ENCODE results near the gene C17orf113. TPM values are rescaled to one million over a fixed set of nuclear protein-coding genes. Genes with fewer than 3 reads are reported as not detected.

Gene C17orf113
- total and polyA plus RNA-seq, 12 donors, result 0.14 to 1.1 (median 0.60) TPM

DNA sequence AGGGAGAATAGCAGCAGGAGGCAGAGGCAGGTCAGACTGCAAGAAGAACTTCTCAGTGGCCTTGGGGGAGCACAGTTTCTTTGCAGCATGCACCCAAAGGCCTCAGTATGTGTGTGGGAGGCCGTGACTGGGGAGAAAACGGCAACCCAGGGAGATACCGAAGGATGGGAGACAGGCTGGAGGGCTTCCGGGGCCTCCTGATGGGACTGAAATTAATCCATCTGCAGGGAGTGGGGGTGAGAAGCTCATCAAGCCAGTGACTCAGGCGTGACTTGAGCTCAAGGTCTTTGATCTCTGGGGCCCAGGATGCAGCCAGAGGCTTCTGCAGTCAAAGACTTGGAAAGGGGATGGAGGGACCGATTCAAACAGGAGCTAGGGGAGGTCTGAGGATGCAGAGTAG lies 5.1 kb upstream of the C17orf113 start:
- WGBS, 4 donors, result 23 to 32% (median 26%) methylated on average over 6 of the region's 6 CpGs
- Histone ChIP-seq H3K27me3 (no peaks in the 10 kb centered on the region), H3K4me1 (replicated peaks in 1 of 2) (no peaks in the 10 kb centered on the region), H3K4me3 (no peak overlapping the region), H3K36me3 (replicated peaks in 1 of 2) (no peaks in the 10 kb centered on the region), H3K27ac (no peak overlapping the region), H3K9me3 (replicated peaks in 1 of 3) (no peaks in the 10 kb centered on the region)
- intact Hi-C loops (cut with DNase I), result no loop called here
- TF ChIP-seq POLR2A (IDR thresholded peaks at IDR 0.05), result no peak
- TF ChIP-seq, protein P1, sequence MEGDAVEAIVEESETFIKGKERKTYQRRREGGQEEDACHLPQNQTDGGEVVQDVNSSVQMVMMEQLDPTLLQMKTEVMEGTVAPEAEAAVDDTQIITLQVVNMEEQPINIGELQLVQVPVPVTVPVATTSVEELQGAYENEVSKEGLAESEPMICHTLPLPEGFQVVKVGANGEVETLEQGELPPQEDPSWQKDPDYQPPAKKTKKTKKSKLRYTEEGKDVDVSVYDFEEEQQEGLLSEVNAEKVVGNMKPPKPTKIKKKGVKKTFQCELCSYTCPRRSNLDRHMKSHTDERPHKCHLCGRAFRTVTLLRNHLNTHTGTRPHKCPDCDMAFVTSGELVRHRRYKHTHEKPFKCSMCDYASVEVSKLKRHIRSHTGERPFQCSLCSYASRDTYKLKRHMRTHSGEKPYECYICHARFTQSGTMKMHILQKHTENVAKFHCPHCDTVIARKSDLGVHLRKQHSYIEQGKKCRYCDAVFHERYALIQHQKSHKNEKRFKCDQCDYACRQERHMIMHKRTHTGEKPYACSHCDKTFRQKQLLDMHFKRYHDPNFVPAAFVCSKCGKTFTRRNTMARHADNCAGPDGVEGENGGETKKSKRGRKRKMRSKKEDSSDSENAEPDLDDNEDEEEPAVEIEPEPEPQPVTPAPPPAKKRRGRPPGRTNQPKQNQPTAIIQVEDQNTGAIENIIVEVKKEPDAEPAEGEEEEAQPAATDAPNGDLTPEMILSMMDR (IDR thresholded peaks at IDR 0.05), result no peak
- DNase-seq, result peak in 5 of 7 donors; percentile 38 to 66 (median 54)

GRCh38 chr17:42055027-42055426 lies 4.6 kb upstream of the C17orf113 start:
- no peak for DNase-seq
- Histone ChIP-seq H3K4me3 (no peak overlapping the region), H3K9me3 (replicated peaks in 1 of 3) (no peaks in the 10 kb centered on the region), H3K27ac (no peak overlapping the region), H3K4me1 (replicated peaks in 1 of 2) (peaks cover 0 to 2% of the 10 kb centered on the region in 2 donors), H3K27me3 (no peaks in the 10 kb centered on the region), H3K36me3 (replicated peaks in 1 of 2) (no peaks in the 10 kb centered on the region)
- WGBS, 4 donors, result 26 to 57% (median 44%) methylated on average over 3 of the region's 3 CpGs
- TF ChIP-seq POLR2A (IDR thresholded peaks at IDR 0.05), result no peak
- TF ChIP-seq, protein P1 (IDR thresholded peaks at IDR 0.05), result no peak
- intact Hi-C loops (cut with DNase I), result no loop called here

DNA sequence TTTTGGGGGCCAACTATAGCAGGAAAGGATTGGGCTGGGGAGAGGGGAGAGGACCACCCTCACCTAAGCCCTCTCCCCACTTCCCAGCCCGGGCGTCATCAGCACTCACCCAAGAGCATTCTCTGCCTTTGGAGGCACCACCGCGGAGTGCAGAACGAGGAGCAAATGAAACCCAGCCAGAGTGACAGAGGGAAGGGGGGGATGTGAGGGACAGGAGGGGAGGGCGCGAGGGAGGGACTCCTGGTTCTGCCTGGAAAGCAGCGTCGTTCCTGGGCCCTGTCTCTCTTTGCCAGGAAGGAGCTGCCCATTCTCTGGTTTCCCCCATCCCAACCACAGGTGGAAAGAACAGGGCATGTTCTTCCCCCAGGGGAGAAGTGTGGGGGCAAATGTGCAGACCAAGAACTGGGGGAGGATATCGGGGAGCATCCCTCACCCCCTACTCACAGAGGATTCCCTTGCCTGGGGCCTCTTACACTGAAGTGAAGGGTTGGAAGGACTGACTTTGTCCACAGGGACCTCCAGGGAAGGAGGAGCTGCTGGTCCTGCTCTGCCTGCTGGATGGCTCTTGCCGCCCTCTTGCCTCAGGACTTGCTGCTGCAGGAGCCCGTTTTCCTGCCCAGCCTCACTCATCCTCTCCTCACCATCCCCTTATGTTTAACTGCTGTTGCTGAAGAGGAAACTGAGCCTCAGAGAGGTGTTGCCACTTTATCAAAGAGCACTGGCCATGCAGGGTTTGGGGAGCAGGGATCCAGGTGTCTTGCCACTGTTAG lies 3.5 kb upstream of the C17orf113 start:
- H3K27ac ChIP-seq, result no peak overlapping the region
- DNase-seq, result no peak
- TF ChIP-seq POLR2A (IDR thresholded peaks at IDR 0.05), result no peak
- TF ChIP-seq, protein P1 (IDR thresholded peaks at IDR 0.05), result no peak
- intact Hi-C loops (cut with DNase I), result no loop called here
- H3K36me3 ChIP-seq (replicated peaks in 1 of 2), result no peaks in the 10 kb centered on the region
- no peaks in the 10 kb centered on the region for H3K27me3 ChIP-seq
- H3K4me1 ChIP-seq (replicated peaks in 1 of 2), result peaks cover 0 to 6% of the 10 kb centered on the region in 2 donors
- no peak overlapping the region for H3K4me3 ChIP-seq
- H3K9me3 ChIP-seq (replicated peaks in 1 of 3), result no peaks in the 10 kb centered on the region
- WGBS, 4 donors, result 38 to 60% (median 40%) methylated on average over 10 to 12 of the region's 12 CpGs

DNA sequence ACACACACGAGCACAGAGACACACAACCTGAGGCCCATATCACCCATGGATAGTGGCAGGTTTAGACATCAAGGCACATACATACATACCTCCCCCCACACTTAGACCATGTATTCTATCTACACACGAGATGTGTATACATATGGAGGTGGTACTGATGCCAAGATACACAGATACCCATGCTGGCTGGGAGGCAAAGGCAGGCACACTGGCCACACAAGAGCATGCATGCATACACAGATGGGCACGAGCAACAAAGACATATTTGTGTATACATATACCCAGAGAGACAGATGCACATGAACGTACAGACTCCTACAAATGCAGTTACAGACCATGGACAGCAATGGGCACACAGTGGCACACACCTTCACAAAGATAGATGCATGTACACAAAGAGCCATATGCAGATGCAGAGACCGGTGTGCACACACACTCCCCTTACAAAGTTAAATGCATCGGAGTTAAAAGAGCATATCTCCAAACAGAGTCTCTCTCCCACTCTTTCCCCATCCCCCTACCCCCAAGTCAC lies 2.0 kb upstream of the C17orf113 start:
- H3K27ac ChIP-seq, result no peak overlapping the region
- H3K27me3 ChIP-seq, result no peaks in the 10 kb centered on the region
- no peaks in the 10 kb centered on the region for H3K36me3 ChIP-seq (replicated peaks in 1 of 2)
- H3K4me3 ChIP-seq, result no peak overlapping the region
- no peak for DNase-seq
- TF ChIP-seq, protein P1 (IDR thresholded peaks at IDR 0.05), result no peak
- no peak for TF ChIP-seq POLR2A (IDR thresholded peaks at IDR 0.05)
- peaks cover 0 to 6% of the 10 kb centered on the region in 2 donors for H3K4me1 ChIP-seq (replicated peaks in 1 of 2)
- WGBS, 4 donors, result 67 to 85% (median 75%) methylated on average over 6 of the region's 6 CpGs
- H3K9me3 ChIP-seq (replicated peaks in 1 of 3), result no peaks in the 10 kb centered on the region
- intact Hi-C loops (cut with DNase I), result no loop called here
